GM12878 (cell line): ENCODE measurements around the gene ZNF827.

Source experiments
- BHLHE40 ChIP-seq, 2 experiments: fragments of 450-650 bp in 1 of 2; IDR thresholded peaks; 2 replicates each; pipeline ENCODE4 v1.6.1; 2011 to 2017; ENCODE audit warnings: low read depth in 2 of 2, borderline replicate concordance in 1 of 2, improper control_type of control experiment in 1 of 2, low read length in 1 of 2, mild to moderate bottlenecking in 1 of 2
- EGR1 ChIP-seq, 2 experiments: IDR thresholded peaks; 1 replicate in 1 of 2; 2 replicates in 1 of 2; pipeline ENCODE4 v1.6.1; 2011 to 2012; ENCODE audit warnings: low read depth in 2 of 2, low read length in 2 of 2, borderline replicate concordance in 1 of 2, mild to moderate bottlenecking in 1 of 2, moderate library complexity in 1 of 2
- EZH2 ChIP-seq: IDR thresholded peaks from 2 replicates; pipeline ENCODE4 v1.6.1; 2012; ENCODE audit warnings: low read depth, mild to moderate bottlenecking, control low read depth, inconsistent platforms, low read length, borderline replicate concordance; ENCODE audit not compliant: control insufficient read depth
- HDAC2 ChIP-seq: fragments of 200-600 bp; sonication (generic); IDR thresholded peaks from 2 replicates; pipeline ENCODE4 v1.6.1; 2017
- KDM1A ChIP-seq: fragments of 200-600 bp; sonication (generic); IDR thresholded peaks from 2 replicates; pipeline ENCODE4 v1.6.1; 2016; ENCODE audit warnings: borderline replicate concordance
- NR2C1 ChIP-seq: fragments of 450-650 bp; IDR thresholded peaks from 2 replicates; pipeline ENCODE4 v1.6.1; 2017; ENCODE audit warnings: antibody characterized with exemption, mild to moderate bottlenecking, moderate library complexity
- POLR2A ChIP-seq: IDR thresholded peaks from 2 replicates; pipeline ENCODE4 v1.6.1; 2011; ENCODE audit warnings: low read depth, mild to moderate bottlenecking, low read length
- POLR2AphosphoS5 ChIP-seq: IDR thresholded peaks from 2 replicates; pipeline ENCODE4 v1.6.1; 2011; ENCODE audit warnings: mild to moderate bottlenecking, low read length, inconsistent platforms
- SMAD1 ChIP-seq: fragments of 450-650 bp; IDR thresholded peaks from 2 replicates; pipeline ENCODE4 v1.6.1; 2018; ENCODE audit warnings: mild to moderate bottlenecking, low read depth; ENCODE audit not compliant: partially characterized antibody
- SRF ChIP-seq, 2 experiments: IDR thresholded peaks; 2 replicates each; pipeline ENCODE4 v1.6.1; 2011; ENCODE audit warnings: low read depth in 2 of 2, low read length in 2 of 2, mild to moderate bottlenecking in 1 of 2, moderate library complexity in 1 of 2
- YBX1 ChIP-seq: fragments of 450-650 bp; IDR thresholded peaks from 2 replicates; pipeline ENCODE4 v1.6.1; 2016; ENCODE audit warnings: antibody characterized with exemption
- TF ChIP-seq, protein P1 (sequence below), 3 experiments: IDR thresholded peaks in 2 of 3; conservative IDR thresholded peaks in 1 of 3; 2 replicates each; pipeline ENCODE4 v1.5.1; 2011; ENCODE audit warnings: low read depth in 3 of 3, low read length in 3 of 3, mild to moderate bottlenecking in 3 of 3, control low read depth in 2 of 3, moderate library complexity in 2 of 3, inconsistent platforms in 1 of 3, mixed read lengths in 1 of 3; ENCODE audit not compliant: control insufficient read depth in 2 of 3, insufficient read depth in 1 of 3; ENCODE audit errors: extremely low read depth in 1 of 3
- TF ChIP-seq, protein P2 (sequence below): fragments of 450-650 bp; IDR thresholded peaks from 2 replicates; pipeline ENCODE4 v1.6.1; 2016; ENCODE audit warnings: mild to moderate bottlenecking

DNA sequence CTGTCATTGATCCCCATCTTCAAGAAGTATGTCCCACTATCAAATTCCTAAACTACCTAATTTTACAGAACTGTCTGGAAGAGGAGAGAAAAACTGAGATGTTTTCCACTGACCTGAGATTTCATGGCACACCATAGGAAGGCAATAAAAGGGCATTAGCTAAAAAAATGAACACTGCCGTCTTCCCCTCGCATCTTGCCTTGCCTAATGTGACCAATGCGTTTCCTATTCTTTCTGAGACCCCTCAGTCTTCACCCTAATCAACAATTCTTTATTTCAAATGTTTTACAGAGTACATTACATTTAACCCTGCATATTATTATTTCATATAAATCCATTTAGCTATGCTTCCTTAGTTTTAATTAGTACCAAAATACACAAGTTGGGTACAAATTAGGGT is 43.6 kb downstream of the ZNF827 start:
- TF ChIP-seq EGR1 (IDR thresholded peaks at IDR 0.05; ENCODE audit: borderline replicate concordance in 1 of 2, low read depth in 2 of 2, low read length in 2 of 2) (no peak), POLR2A (no peak), KDM1A (no peak), POLR2AphosphoS5 (no peak), SMAD1 (no peak), HDAC2 (no peak), EZH2 (no peak), NR2C1 (no peak), SRF (IDR thresholded peaks at IDR 0.05; ENCODE audit: low read depth in 2 of 2, low read length in 2 of 2) (no peak), BHLHE40 (IDR thresholded peaks at IDR 0.05; ENCODE audit: borderline replicate concordance in 1 of 2, low read depth in 2 of 2, low read length in 1 of 2) (no peak), YBX1 (no peak)
- TF ChIP-seq, protein P1, sequence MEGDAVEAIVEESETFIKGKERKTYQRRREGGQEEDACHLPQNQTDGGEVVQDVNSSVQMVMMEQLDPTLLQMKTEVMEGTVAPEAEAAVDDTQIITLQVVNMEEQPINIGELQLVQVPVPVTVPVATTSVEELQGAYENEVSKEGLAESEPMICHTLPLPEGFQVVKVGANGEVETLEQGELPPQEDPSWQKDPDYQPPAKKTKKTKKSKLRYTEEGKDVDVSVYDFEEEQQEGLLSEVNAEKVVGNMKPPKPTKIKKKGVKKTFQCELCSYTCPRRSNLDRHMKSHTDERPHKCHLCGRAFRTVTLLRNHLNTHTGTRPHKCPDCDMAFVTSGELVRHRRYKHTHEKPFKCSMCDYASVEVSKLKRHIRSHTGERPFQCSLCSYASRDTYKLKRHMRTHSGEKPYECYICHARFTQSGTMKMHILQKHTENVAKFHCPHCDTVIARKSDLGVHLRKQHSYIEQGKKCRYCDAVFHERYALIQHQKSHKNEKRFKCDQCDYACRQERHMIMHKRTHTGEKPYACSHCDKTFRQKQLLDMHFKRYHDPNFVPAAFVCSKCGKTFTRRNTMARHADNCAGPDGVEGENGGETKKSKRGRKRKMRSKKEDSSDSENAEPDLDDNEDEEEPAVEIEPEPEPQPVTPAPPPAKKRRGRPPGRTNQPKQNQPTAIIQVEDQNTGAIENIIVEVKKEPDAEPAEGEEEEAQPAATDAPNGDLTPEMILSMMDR (IDR thresholded peaks at IDR 0.05 in 2 of 3, conservative IDR thresholded peaks at IDR 0.05 in 1 of 3; ENCODE audit: control insufficient read depth in 2 of 3, extremely low read depth in 1 of 3, insufficient read depth in 1 of 3, low read depth in 3 of 3, low read length in 3 of 3): no peak
- TF ChIP-seq, protein P2, sequence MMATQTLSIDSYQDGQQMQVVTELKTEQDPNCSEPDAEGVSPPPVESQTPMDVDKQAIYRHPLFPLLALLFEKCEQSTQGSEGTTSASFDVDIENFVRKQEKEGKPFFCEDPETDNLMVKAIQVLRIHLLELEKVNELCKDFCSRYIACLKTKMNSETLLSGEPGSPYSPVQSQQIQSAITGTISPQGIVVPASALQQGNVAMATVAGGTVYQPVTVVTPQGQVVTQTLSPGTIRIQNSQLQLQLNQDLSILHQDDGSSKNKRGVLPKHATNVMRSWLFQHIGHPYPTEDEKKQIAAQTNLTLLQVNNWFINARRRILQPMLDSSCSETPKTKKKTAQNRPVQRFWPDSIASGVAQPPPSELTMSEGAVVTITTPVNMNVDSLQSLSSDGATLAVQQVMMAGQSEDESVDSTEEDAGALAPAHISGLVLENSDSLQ: no peak
